K562 (cell line): ENCODE results near the gene CD24. TPM values are rescaled to one million over a fixed set of nuclear protein-coding genes. Genes with fewer than 3 reads are reported as not detected.

ENCODE experiments used
- CBFA2T2 ChIP-seq: fragments of 450-650 bp; conservative IDR thresholded peaks from 2 replicates; pipeline ENCODE4 v1.6.1; 2017; ENCODE audit warnings: mild to moderate bottlenecking
- KDM5B ChIP-seq: fragments of 200-600 bp; sonication (generic); IDR thresholded peaks from 2 replicates; pipeline ENCODE4 v1.6.1; 2012; ENCODE audit warnings: low read depth, mild to moderate bottlenecking, moderate library complexity, low read length, control low read depth, inconsistent platforms; ENCODE audit not compliant: insufficient replicate concordance
- LCOR ChIP-seq: sonication (generic); formaldehyde crosslinking; IDR thresholded peaks from 2 replicates; pipeline ENCODE4 v1.8.0; 2022; ENCODE audit warnings: mild to moderate bottlenecking, missing genetic modification reagents
- PRMT5 ChIP-seq: sonication (generic); formaldehyde crosslinking; IDR thresholded peaks from 2 replicates; pipeline ENCODE4 v1.5.0; 2020; ENCODE audit warnings: missing genetic modification reagents
- RBBP5 ChIP-seq: fragments of 200-600 bp; sonication (generic); IDR thresholded peaks from 2 replicates; pipeline ENCODE4 v1.6.1; 2012; ENCODE audit warnings: borderline replicate concordance, mild to moderate bottlenecking, low read length, control low read depth, inconsistent platforms; ENCODE audit not compliant: insufficient read depth, poor library complexity, severe bottlenecking
- SMC3 ChIP-seq: conservative IDR thresholded peaks from 2 replicates; pipeline ENCODE4 v1.6.1; 2011; ENCODE audit warnings: low read depth, low read length, improper control_type of control experiment; ENCODE audit not compliant: insufficient read depth
- TAF7 ChIP-seq: fragments of 450-650 bp; IDR thresholded peaks from 2 replicates; pipeline ENCODE4 v1.6.1; 2016; ENCODE audit warnings: missing genetic modification characterization, missing compliant biosample characterization
- YY1 ChIP-seq, 3 experiments: IDR thresholded peaks; 2 replicates each; pipeline ENCODE4 v1.6.1; 2011; ENCODE audit warnings: low read length in 2 of 3, mild to moderate bottlenecking in 2 of 3, moderate library complexity in 2 of 3, borderline replicate concordance in 1 of 3, control low read depth in 1 of 3, low read depth in 1 of 3; ENCODE audit not compliant: insufficient read depth in 3 of 3, insufficient replicate concordance in 2 of 3, control insufficient read depth in 1 of 3, insufficient read length in 1 of 3; ENCODE audit errors: extremely low read depth in 1 of 3
- ZNF436 ChIP-seq: fragments of 250-450, 450-650 bp; sonication (Bioruptor Pico); formaldehyde crosslinking; IDR thresholded peaks from 2 replicates; pipeline ENCODE4 v1.7.0; 2020; ENCODE audit warnings: mild to moderate bottlenecking
- ZNF695 ChIP-seq: fragments of 450-650 bp; formaldehyde crosslinking; IDR thresholded peaks from 2 replicates; pipeline ENCODE4 v1.4.0; 2020; ENCODE audit warnings: mild to moderate bottlenecking, moderate library complexity
- ZNF785 ChIP-seq: fragments of 250-450 bp; sonication (Bioruptor Pico); IDR thresholded peaks from 2 replicates; pipeline ENCODE4 v1.4.0; 2020; ENCODE audit warnings: mild to moderate bottlenecking
- polyA plus RNA-seq, 8 experiments: library from polyadenylated mRNA; depleted of rRNA in 4 of 8; stranded (reverse) in 5 of 8; unstranded in 3 of 8; fragments of >200 nt; fragmentation: Nextera tagmentation in 2 of 8; fragmentation: Illumina TruSeq in 1 of 8; extraction: Ambion mirVana in 2 of 8; extraction: Trizol in 1 of 8; gene quantifications; 2 replicates each; pipeline versions ENCODE4 v1.2.1 to v1.2.3, GENCODE V29; 2011 to 2014; ENCODE audit warnings: inconsistent platforms in 1 of 8, missing spikeins in 1 of 8
- total RNA-seq, 7 experiments: library from RNA; depleted of rRNA in 6 of 7; stranded (reverse); fragments of >200 nt in 6 of 7; fragmentation: Illumina TruSeq in 2 of 7; extraction: Trizol in 2 of 7; gene quantifications; 2 replicates each; pipeline versions ENCODE4 v1.2.1 to v1.2.3, GENCODE V29; 2011 to 2021; ENCODE audit warnings: low replicate concordance in 1 of 7
- TF ChIP-seq, protein P1 (sequence below), 2 experiments: fragments of 450-650 bp; formaldehyde crosslinking in 1 of 2; IDR thresholded peaks; 2 replicates each; pipeline versions ENCODE4 v1.4.0 to v1.6.1; 2014 to 2020; ENCODE audit warnings: mild to moderate bottlenecking in 2 of 2, borderline replicate concordance in 1 of 2, low read depth in 1 of 2
- TF ChIP-seq, protein P2 (sequence below), 3 experiments: fragments of 200-800 bp in 1 of 3; fragments of 250-450 bp in 1 of 3; fragments of 450-650 bp in 1 of 3; sonication (Bioruptor Pico) in 1 of 3; sonication (Bioruptor generic) in 1 of 3; formaldehyde crosslinking in 1 of 3; IDR thresholded peaks; 2 replicates each; pipeline versions ENCODE4 v1.6.1 to v1.8.0; 2016 to 2022; ENCODE audit warnings: mild to moderate bottlenecking in 2 of 3, missing genetic modification characterization in 2 of 3, missing compliant biosample characterization in 1 of 3, moderate library complexity in 1 of 3

CD24 gene
- total and polyA plus RNA-seq, 9 of the 15 experiments (the other 6 are each of a cell fraction or from before 2014, with no cell fraction given): 8.8 to 155 (median 27.1) TPM

DNA sequence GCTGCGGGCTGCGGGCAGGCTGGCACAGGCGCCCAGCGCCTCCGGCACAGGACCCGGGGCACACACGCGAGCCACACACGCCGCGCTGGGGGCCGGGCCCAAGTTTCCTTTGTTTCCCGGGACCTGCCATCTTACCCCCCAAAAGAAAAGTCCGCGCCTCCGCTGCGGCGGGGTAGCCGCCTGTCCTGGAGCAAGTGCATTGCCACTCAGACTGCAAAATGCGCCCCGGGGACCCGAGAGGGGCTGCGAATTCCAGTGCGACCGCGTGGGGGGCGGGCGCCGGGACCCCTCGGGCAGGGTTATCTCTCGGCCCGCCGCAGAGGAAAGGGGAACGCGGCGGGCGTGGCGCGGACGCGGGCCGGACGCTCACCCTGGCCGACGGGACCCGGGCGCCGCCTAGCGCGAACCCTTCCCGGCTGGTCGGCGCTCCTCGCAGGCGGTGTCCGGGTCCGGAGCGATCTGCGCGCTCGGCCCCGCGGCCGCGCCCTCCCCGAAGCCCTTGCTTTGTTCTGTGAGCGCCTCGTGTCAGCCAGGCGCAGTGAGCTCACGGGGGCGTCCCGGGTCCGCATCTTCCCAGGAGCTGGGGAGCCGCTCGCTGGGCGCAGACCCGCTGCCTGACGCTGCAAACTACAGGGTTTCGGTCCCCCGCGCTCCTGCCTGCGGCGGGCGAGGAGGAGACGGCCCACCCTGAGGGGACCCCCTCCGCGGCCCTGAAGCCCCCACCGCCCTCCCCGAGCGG, 639 bp upstream of the CD24 start (continued):
- TF ChIP-seq, protein P1, sequence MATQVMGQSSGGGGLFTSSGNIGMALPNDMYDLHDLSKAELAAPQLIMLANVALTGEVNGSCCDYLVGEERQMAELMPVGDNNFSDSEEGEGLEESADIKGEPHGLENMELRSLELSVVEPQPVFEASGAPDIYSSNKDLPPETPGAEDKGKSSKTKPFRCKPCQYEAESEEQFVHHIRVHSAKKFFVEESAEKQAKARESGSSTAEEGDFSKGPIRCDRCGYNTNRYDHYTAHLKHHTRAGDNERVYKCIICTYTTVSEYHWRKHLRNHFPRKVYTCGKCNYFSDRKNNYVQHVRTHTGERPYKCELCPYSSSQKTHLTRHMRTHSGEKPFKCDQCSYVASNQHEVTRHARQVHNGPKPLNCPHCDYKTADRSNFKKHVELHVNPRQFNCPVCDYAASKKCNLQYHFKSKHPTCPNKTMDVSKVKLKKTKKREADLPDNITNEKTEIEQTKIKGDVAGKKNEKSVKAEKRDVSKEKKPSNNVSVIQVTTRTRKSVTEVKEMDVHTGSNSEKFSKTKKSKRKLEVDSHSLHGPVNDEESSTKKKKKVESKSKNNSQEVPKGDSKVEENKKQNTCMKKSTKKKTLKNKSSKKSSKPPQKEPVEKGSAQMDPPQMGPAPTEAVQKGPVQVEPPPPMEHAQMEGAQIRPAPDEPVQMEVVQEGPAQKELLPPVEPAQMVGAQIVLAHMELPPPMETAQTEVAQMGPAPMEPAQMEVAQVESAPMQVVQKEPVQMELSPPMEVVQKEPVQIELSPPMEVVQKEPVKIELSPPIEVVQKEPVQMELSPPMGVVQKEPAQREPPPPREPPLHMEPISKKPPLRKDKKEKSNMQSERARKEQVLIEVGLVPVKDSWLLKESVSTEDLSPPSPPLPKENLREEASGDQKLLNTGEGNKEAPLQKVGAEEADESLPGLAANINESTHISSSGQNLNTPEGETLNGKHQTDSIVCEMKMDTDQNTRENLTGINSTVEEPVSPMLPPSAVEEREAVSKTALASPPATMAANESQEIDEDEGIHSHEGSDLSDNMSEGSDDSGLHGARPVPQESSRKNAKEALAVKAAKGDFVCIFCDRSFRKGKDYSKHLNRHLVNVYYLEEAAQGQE (IDR thresholded peaks at IDR 0.05; ENCODE audit: borderline replicate concordance): peak; percentile 81
- TF ChIP-seq, protein P1 (CRISPR knock-in tag; IDR thresholded peaks at IDR 0.05; ENCODE audit: low read depth): peak; percentile 66; the same call in 1 of the 2 replicates
- no peak for TF ChIP-seq TAF7 (tag)
- TF ChIP-seq, protein P2, sequence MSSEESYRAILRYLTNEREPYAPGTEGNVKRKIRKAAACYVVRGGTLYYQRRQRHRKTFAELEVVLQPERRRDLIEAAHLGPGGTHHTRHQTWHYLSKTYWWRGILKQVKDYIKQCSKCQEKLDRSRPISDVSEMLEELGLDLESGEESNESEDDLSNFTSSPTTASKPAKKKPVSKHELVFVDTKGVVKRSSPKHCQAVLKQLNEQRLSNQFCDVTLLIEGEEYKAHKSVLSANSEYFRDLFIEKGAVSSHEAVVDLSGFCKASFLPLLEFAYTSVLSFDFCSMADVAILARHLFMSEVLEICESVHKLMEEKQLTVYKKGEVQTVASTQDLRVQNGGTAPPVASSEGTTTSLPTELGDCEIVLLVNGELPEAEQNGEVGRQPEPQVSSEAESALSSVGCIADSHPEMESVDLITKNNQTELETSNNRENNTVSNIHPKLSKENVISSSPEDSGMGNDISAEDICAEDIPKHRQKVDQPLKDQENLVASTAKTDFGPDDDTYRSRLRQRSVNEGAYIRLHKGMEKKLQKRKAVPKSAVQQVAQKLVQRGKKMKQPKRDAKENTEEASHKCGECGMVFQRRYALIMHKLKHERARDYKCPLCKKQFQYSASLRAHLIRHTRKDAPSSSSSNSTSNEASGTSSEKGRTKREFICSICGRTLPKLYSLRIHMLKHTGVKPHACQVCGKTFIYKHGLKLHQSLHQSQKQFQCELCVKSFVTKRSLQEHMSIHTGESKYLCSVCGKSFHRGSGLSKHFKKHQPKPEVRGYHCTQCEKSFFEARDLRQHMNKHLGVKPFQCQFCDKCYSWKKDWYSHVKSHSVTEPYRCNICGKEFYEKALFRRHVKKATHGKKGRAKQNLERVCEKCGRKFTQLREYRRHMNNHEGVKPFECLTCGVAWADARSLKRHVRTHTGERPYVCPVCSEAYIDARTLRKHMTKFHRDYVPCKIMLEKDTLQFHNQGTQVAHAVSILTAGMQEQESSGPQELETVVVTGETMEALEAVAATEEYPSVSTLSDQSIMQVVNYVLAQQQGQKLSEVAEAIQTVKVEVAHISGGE (CRISPR knock-in tag; IDR thresholded peaks at IDR 0.05): peak in 1 of 3 experiments; percentile 12; a peak in 2 of 6 replicates
- no peak for TF ChIP-seq YY1 (IDR thresholded peaks at IDR 0.05; ENCODE audit: borderline replicate concordance in 1 of 3, control insufficient read depth in 1 of 3, extremely low read depth in 1 of 3, insufficient read depth in 3 of 3, insufficient read length in 1 of 3, insufficient replicate concordance in 2 of 3, low read depth in 1 of 3, low read length in 2 of 3)
- no peak for TF ChIP-seq PRMT5 (CRISPR knock-in tag)
- TF ChIP-seq CBFA2T2: no peak
- no peak for TF ChIP-seq ZNF695 (CRISPR knock-in tag)
- no peak for TF ChIP-seq ZNF785 (CRISPR knock-in tag)
- peak; percentile 39 for TF ChIP-seq RBBP5
- no peak for TF ChIP-seq LCOR
- TF ChIP-seq SMC3: 0 out of 2 replicates have a peak, but pooled peaks have one; percentile 19
- TF ChIP-seq ZNF436 (CRISPR knock-in tag): no peak
- peak; percentile 62 for TF ChIP-seq KDM5B
